HG03280 (cell line): ENCODE results near the gene MAP4K5.
"Not testable (repeated sequence)": the region's sequence is repeated elsewhere in the genome, so short reads cannot be mapped to it uniquely, and the experiment has no call there.

Experiments
- ATAC-seq: cut with Tn5 transposase; IDR thresholded peaks from one replicate; pipeline ENCODE4 v1.9.1; 2021; ENCODE audit warnings: mild to moderate bottlenecking, moderate library complexity; ENCODE audit not compliant: unreplicated experiment

The MAP4K5 gene

DNA sequence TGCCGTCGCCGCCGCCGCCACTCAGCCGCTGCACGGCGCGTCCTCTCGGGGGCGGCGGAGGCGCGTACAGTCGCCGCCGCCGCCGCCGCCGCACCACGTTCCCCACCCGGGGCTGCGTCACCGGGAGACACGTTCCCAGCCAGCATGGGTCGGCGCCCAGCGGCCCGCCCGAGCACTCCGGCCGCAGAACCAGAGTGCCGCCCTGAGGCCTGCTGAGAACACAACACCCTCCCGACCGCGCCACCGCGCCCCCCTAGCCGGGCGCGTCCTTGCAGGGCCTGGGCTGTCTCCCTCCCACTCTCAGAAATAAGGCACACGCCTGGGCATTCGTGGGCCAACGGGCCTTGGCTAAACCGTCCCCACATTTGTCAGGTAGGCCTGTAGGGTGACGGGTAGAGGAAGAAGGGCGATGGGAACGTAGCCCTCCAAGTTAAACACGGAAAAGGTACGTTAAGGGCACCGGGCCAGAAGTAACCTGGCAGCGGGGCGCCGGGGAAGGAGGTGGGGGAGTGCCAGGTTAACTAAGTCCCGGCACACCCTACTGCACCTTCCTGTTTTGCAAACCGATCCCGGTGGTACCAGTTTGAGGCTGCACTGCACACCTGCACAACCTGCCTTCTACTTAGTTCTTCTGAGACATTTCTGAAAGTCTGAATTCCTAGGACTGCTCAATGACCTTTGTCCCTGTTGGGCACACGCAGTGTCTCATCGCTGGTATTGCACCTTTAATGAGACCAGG lies at the start of gene MAP4K5:
TSS of gene MAP4K5 (minus strand) at position 68 of the 739 bp plus-strand sequence. CDS start 520 bp downstream, outside the sequence.
- peak; percentile 96 for ATAC-seq

- ATAC-seq: no peak
These were observed 46.1 kb upstream of the MAP4K5 start for GRCh38 chr14:50578433-50578832.

DNA sequence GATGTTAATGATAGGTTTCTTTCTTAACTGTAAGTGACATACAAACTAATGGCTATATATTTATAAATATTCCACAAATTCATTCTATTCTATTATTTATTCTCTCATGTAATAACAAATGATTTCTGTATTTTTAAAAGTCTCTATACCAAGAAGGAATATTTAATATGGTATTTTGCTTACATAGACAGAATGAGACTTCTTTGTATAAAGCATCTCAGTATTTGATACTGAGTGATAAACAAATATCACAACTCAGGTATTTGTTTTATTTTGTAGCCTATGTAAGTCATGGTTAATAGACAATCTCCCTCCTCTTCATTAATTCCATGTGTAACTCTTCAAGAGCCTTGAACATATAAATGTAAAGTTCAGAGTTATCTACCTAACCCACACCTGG lies 45.6 kb upstream of the MAP4K5 start:
- ATAC-seq: no peak

- ATAC-seq: no peak
These were observed 43.4 kb upstream of the MAP4K5 start for GRCh38 chr14:50575769-50576168.

DNA sequence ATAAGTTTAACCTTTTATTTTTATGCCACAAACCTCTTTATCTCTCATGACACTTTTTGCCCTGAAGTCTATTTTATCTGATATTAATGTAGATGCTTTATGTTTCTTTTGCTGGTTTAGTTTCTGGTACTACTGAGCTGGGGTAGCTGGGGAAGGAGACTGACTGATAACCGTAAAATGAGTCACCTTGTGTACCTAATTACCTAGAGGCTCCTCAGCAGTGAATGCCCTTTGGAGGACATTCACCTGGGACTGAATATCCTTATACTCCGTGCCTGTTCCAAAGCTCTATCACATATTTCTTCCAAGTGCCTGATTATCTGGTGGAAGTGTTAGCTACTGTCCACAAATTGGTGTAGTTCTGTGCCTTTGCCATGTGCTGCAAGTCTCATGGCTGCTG lies 41.5 kb upstream of the MAP4K5 start:
- no peak for ATAC-seq

DNA sequence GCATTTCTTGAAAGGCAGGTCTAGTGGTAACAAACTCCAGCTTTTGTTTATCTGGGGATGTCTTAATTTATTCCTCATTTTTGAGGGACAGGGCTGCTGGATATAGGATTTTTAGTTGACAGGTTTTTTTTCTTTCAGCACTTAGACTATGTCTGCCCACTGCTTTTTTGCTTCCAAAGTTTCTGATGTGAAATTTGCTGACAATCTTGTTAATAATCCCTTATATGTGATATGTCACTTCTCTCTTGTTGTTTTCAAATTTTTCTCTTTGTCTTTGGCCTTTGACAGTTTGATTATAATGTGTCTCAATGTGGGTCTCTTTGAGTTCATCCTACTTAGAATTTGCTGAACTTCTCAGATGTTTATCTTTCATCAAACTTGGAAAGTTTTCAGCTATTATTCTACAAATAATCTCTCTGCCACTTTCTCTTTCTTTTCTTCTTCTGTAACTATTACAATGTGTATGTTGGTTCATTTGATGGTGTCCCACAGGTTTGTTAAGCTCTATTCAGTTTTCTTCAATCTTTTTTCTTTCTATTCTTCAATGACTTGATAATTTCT lies 37.4 kb upstream of the MAP4K5 start:
- no peak for ATAC-seq

GRCh38 chr14:50562841-50563240 lies 30.5 kb upstream of the MAP4K5 start:
- no peak for ATAC-seq

- ATAC-seq: no peak
These were observed 28.5 kb upstream of the MAP4K5 start for GRCh38 chr14:50560931-50561285.

DNA sequence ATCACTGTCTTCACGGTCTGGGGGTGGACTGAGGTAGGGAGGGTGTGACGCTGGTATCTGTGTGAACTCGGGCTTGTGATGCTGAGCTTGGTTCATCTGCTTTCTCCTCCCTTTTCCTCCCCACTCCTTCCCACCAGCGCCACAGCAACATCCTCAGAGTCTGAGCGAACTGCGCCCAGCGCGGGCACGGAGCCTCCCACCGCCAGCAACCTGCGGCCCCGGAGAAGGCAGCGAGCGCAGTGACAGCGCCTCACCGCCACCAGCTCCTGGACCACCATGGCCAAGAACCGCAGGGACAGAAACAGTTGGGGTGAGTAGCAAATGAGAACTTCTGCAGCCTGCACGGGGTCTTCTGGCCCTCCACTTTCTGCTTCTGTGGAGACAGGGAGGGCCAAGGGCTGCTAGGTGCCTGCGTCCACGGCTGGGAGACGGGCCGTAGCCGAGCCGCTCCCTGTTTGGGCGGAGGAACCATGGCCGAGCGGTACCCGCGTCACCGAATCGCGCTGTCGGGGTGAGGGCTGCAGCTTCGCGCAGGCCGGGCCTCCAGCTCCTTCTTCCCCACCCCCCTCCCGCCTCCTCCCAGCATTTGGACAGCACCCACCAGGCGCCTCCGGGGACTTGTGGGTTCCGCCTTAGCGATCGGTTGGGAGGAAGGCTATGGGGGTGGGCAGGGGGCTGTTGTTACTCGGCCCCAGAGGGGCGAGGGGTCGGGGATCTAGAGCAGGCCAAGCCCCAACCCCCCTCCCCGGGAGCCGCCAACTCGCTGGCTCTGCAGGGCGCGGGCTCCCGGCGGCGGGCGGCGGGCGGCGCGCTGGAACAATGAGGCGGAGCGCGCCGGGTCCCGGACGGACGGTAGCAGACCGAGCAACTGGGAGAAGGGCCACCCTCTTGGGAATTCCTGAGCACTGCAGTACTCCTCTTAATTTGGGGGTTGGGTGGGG lies 27.9 kb upstream of the MAP4K5 start, which contains the start of gene ATL1:
TSS of gene ATL1 (plus strand) at position 156 of the 941 bp plus-strand sequence. CDS start at position 277, 121 bp downstream.
- ATAC-seq: no peak

DNA sequence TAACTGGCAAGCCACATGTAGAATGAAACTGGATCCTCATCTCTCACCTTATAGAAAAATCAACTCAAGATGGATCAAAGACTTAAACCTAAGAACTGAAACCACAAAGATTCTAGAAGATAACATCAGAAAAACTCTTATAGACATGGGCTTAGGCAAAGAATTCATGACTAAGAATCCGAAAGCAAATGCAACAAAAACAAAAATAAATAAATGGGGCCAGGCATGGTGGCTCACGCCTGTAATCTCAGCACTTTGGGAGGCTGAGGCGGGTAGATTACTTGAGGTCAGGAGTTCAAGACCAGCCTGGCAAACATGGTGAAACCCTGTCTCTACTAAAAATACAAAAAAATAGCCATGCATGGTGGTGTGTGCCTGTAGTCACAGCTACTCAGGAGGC lies 20.4 kb upstream of the MAP4K5 start:
- not testable (repeated sequence) for ATAC-seq

- no peak for ATAC-seq
These were observed 19.5 kb upstream of the MAP4K5 start for GRCh38 chr14:50551877-50552276.

DNA sequence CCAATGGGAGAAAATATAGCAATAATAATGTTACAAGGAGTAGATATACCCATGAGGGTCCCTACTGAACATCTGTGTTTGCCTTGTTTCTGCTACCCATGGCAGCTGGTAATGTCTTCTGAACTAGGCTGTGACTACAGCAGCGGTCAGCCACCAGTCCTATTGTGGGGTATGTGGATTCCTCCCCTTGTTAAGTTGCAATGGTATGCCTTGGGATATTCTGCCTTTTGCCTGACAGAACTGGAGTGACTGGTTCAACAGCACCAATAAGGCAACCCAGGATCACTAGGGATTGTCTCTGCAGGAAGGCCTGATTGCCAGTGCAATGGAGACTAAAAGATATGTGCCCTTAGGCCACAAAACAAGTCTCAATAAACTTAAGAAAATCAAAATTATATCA lies 17.9 kb upstream of the MAP4K5 start:
- ATAC-seq: no peak

DNA sequence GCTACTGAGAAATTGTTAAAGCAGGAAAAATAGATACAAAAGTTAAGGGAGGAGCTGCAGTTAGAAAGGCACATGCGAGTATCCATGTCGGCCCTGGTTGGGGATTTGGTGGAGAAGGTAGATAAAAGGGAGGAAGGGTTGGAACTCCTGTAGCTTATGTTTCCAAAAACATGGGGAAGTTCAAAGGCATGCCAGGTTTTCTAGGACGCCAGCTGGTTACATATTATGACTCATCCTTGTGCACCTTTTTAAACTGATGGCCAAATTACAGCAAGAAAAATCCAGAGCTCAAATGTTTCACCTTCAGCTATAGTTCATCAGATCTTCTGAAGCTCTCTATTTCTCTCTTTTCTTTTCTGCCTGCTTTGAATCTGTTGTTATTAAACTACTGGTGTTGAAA lies 13.2 kb upstream of the MAP4K5 start:
- ATAC-seq: no peak

DNA sequence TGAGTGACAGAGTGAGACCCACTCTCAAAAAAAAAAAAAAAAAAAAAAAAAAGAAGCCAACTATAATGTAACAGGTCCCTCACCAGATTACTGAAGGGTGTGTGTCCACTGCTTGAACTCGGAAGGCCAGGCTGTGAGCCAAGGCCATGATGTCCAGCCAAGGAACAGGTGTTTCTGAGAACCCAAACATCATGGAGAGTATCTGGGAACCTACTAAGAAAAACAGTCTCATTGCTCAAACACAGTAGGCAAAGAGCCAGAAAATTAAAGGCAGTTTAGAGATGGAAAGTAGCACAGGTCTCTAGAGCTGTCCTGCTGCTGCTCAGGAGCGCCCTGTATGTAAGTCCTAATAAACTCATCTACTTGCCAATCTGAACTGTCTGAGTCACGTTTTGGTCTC lies 12.5 kb upstream of the MAP4K5 start:
- no peak for ATAC-seq

GRCh38 chr14:50542941-50543418 lies 10.6 kb upstream of the MAP4K5 start:
- ATAC-seq: peak; percentile 83

DNA sequence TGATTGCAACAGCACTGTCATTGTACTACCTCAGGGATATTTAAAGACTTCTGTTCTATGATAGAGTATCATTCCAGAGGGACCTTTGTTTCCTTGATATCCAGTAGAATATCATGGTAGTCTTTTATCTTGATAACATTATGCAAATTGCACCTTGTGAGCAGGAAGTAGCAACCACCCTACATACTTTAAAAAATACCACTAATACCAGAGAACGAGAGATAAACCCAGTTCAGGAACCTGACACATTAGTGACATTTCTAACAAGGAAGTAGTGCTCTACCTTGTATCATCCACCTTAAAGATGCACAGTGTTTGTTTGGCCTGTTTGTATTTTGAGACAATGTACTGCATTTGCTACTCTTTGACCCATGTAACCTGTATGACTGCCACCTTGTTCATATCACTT lies 8.8 kb upstream of the MAP4K5 start:
- no peak for ATAC-seq

DNA sequence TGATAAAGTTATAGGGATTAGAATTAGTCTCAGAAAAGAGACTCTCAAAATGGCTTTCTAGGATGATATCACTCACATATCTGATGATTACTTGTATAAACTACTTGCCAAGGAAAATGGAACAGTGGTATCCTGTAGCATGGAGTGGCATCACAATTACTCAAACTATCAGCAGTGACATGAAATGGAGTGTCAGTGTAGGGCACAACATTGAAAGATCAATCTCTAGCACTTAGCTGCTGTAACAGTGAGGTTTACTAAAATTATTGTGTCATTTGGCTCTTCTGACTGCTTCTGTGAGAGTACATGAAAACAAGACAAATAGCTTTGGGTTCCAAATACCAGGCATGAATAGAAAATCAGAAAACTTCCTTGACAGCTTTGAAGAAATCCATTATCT lies 6.7 kb upstream of the MAP4K5 start:
- ATAC-seq: no peak

GRCh38 chr14:50538034-50538433 lies 5.7 kb upstream of the MAP4K5 start:
- ATAC-seq: not testable (repeated sequence)

DNA sequence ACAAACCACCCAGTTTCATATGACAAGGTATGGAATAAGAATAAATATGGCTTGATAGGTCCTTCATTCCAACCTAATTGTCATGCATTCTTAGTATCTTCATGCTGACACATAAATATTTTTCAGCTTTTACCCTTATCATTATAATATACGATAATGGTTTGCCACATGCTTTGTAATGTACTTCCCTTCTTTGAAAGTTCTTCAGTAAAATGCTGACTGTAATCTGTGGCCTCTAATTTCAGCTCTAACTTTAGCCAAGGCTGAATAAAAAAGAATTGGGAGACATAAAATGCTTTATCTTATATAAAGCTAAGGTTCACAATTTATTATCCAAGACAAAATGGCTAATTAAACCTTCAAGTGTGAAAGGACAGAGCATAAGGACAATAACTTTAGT lies 2.6 kb upstream of the MAP4K5 start:
- no peak for ATAC-seq

DNA sequence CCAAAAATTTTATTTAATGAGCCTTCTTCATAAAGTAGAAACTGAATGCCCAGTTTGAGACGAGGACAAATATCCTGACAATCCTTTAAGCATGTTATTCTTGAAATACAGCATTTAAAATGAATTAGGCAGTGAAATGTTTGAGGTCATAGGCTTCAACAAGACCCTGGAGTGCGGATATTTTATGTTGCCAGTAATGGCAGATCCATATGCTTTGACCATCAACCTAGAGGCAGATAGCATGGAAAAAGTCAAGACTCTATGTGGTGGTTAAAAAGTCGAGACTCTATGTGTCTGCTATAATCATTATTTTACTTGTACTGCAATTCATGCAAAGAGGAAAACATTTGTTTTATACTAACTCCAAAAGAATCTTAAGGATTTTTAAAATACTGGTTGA lies 2.0 kb upstream of the MAP4K5 start:
- ATAC-seq: no peak

- ATAC-seq: no peak
These were observed 1.4 kb upstream of the MAP4K5 start for GRCh38 chr14:50533806-50534205.
